HG03432 (cell line): ENCODE results near the gene ADK.
A peak's percentile ranks its signal among the peaks of the same experiment; 100 is the strongest.
"Not testable (repeated sequence)": the region's sequence is repeated elsewhere in the genome, so short reads cannot be mapped to it uniquely, and the experiment has no call there.

Source experiments
- ATAC-seq: cut with Tn5 transposase; IDR thresholded peaks from one replicate; pipeline ENCODE4 v1.9.1; 2021; ENCODE audit warnings: mild to moderate bottlenecking, moderate library complexity; ENCODE audit not compliant: unreplicated experiment

ADK gene

GRCh38 chr10:74178042-74178791 lies 27.2 kb downstream of the ADK start:
- ATAC-seq: no peak

- no peak for ATAC-seq
Observed at GRCh38 chr10:74179111-74179710, 28.2 kb downstream of the ADK start.

- no peak for ATAC-seq
Observed at GRCh38 chr10:74186678-74187077, 35.7 kb downstream of the ADK start.

GRCh38 chr10:74187237-74187636 lies 36.2 kb downstream of the ADK start:
- no peak for ATAC-seq

- not testable (repeated sequence) for ATAC-seq
Observed at GRCh38 chr10:74188617-74189016, 37.6 kb downstream of the ADK start.

GRCh38 chr10:74189999-74190421 lies 39.0 kb downstream of the ADK start:
- ATAC-seq: peak; percentile 84

GRCh38 chr10:74190494-74190893 lies 39.5 kb downstream of the ADK start:
- ATAC-seq: no peak

- no peak for ATAC-seq
Observed at GRCh38 chr10:74194545-74194944, 43.5 kb downstream of the ADK start.

- no peak for ATAC-seq
Observed at GRCh38 chr10:74194999-74195398, 44.0 kb downstream of the ADK start.

GRCh38 chr10:74199315-74199714 lies 48.3 kb downstream of the ADK start:
- no peak for ATAC-seq

GRCh38 chr10:74202356-74202755 lies 51.3 kb downstream of the ADK start:
- ATAC-seq: no peak

- ATAC-seq: no peak
Observed at GRCh38 chr10:74206746-74207145, 55.7 kb downstream of the ADK start.

GRCh38 chr10:74207691-74208480 lies 56.9 kb downstream of the ADK start:
- ATAC-seq: no peak

GRCh38 chr10:74208997-74209396 lies 58.0 kb downstream of the ADK start:
- no peak for ATAC-seq

GRCh38 chr10:74213019-74213418 lies 62.0 kb downstream of the ADK start:
- no peak for ATAC-seq

GRCh38 chr10:74213571-74214162 lies 62.6 kb downstream of the ADK start:
- no peak for ATAC-seq

GRCh38 chr10:74217110-74217509 lies 66.1 kb downstream of the ADK start:
- ATAC-seq: not testable (repeated sequence)

GRCh38 chr10:74222467-74222866 lies 71.4 kb downstream of the ADK start:
- not testable (repeated sequence) for ATAC-seq

GRCh38 chr10:74223755-74224529 lies 72.9 kb downstream of the ADK start:
- no peak for ATAC-seq

GRCh38 chr10:74227697-74228424 lies 76.8 kb downstream of the ADK start:
- ATAC-seq: no peak
